HG03439 (cell line): Measurements from ENCODE around the gene BASP1.
"Not testable (repeated sequence)": the region's sequence is repeated elsewhere in the genome, so short reads cannot be mapped to it uniquely, and the experiment has no call there.

ENCODE experiments used
- ATAC-seq: cut with Tn5 transposase; IDR thresholded peaks from one replicate; pipeline ENCODE4 v1.9.1; 2021; ENCODE audit warnings: mild to moderate bottlenecking, moderate library complexity; ENCODE audit not compliant: unreplicated experiment

Gene BASP1

GRCh38 chr5:17190799-17191391 is 26.5 kb upstream of the BASP1 start:
- no peak for ATAC-seq

GRCh38 chr5:17191574-17191973 is 25.9 kb upstream of the BASP1 start:
- not testable (repeated sequence) for ATAC-seq

GRCh38 chr5:17192191-17192590 is 25.2 kb upstream of the BASP1 start:
- ATAC-seq = no peak

- no peak for ATAC-seq
These were observed 21.4 kb upstream of the BASP1 start for GRCh38 chr5:17196024-17196423.

GRCh38 chr5:17196697-17197096 is 20.7 kb upstream of the BASP1 start:
- ATAC-seq = no peak

GRCh38 chr5:17203329-17204132 is 13.9 kb upstream of the BASP1 start:
- peak; percentile 63 for ATAC-seq

- no peak for ATAC-seq
These were observed 13.3 kb upstream of the BASP1 start for GRCh38 chr5:17204133-17204489.

- no peak for ATAC-seq
These were observed 11.4 kb upstream of the BASP1 start for GRCh38 chr5:17206021-17206420.

- no peak for ATAC-seq
These were observed 5.2 kb upstream of the BASP1 start for GRCh38 chr5:17212191-17212590.

- ATAC-seq = no peak
These were observed 4.4 kb upstream of the BASP1 start for GRCh38 chr5:17212996-17213395.

- ATAC-seq = no peak
These were observed 3.5 kb upstream of the BASP1 start for GRCh38 chr5:17213938-17214337.

- no peak for ATAC-seq
These were observed 2.5 kb upstream of the BASP1 start for GRCh38 chr5:17214893-17215292.

GRCh38 chr5:17215361-17215760 is 2.1 kb upstream of the BASP1 start:
- no peak for ATAC-seq

GRCh38 chr5:17216176-17216973 is 1.1 kb upstream of the BASP1 start:
- ATAC-seq = peak; percentile 48

GRCh38 chr5:17216974-17217492 is 398 bp upstream of the BASP1 start:
- ATAC-seq = no peak

- peak; percentile 38 for ATAC-seq
These were observed 1.0 kb downstream of the BASP1 start for GRCh38 chr5:17218353-17219005.

- ATAC-seq = peak; percentile 18
These were observed 1.6 kb downstream of the BASP1 start for GRCh38 chr5:17219006-17219422.

- ATAC-seq = no peak
These were observed 2.0 kb downstream of the BASP1 start for GRCh38 chr5:17219469-17219868.

- ATAC-seq = no peak
These were observed 2.6 kb downstream of the BASP1 start for GRCh38 chr5:17219992-17220391.

- ATAC-seq = no peak
These were observed 3.0 kb downstream of the BASP1 start for GRCh38 chr5:17220469-17220868.
